HepG2 (cell line): ENCODE data around the gene ZNF749. TPM values are rescaled to one million over a fixed set of nuclear protein-coding genes. Genes with fewer than 3 reads are reported as not detected.

Experiments used
- ATF5 ChIP-seq: sonication (generic); formaldehyde crosslinking; IDR thresholded peaks from 2 replicates; pipeline ENCODE4 v1.4.0; 2020; ENCODE audit warnings: mild to moderate bottlenecking, low read depth, missing genetic modification reagents
- CC2D1A ChIP-seq: sonication (generic); formaldehyde crosslinking; IDR thresholded peaks from 2 replicates; pipeline ENCODE4 v1.8.1; 2023; ENCODE audit warnings: mild to moderate bottlenecking, missing genetic modification reagents
- E2F2 ChIP-seq: sonication (generic); formaldehyde crosslinking; IDR thresholded peaks from 2 replicates; pipeline ENCODE4 v1.4.0; 2020; ENCODE audit warnings: missing genetic modification reagents, borderline replicate concordance
- HINFP ChIP-seq: sonication (generic); formaldehyde crosslinking; IDR thresholded peaks from 2 replicates; pipeline ENCODE4 v1.4.0; 2020; ENCODE audit warnings: low read depth, mild to moderate bottlenecking, missing genetic modification reagents
- HMGXB3 ChIP-seq: sonication (generic); formaldehyde crosslinking; IDR thresholded peaks from 2 replicates; pipeline ENCODE4 v1.4.0; 2020; ENCODE audit warnings: missing genetic modification reagents, borderline replicate concordance
- JUN ChIP-seq: sonication (generic); formaldehyde crosslinking; IDR thresholded peaks from 2 replicates; pipeline ENCODE4 v1.4.0; 2020; ENCODE audit warnings: mild to moderate bottlenecking, missing genetic modification reagents
- LCORL ChIP-seq, 2 experiments: fragments of 450-650 bp in 1 of 2; sonication (generic) in 1 of 2; formaldehyde crosslinking in 1 of 2; IDR thresholded peaks; 2 replicates each; pipeline versions ENCODE4 v1.5.0 to v1.6.1; 2017 to 2020; ENCODE audit warnings: antibody characterized with exemption in 1 of 2, missing genetic modification reagents in 1 of 2
- MTF1 ChIP-seq: sonication (generic); formaldehyde crosslinking; IDR thresholded peaks from 2 replicates; pipeline ENCODE4 v1.5.0; 2020; ENCODE audit warnings: missing genetic modification reagents
- POLR2G ChIP-seq: fragments of 200-400 bp; formaldehyde crosslinking; IDR thresholded peaks from 2 replicates; pipeline ENCODE4 v1.6.1; 2018; ENCODE audit warnings: mild to moderate bottlenecking, low read depth, low read length, moderate library complexity
- SNRNP70 ChIP-seq: fragments of 200-400 bp; formaldehyde crosslinking; IDR thresholded peaks from 2 replicates; pipeline ENCODE4 v1.6.1; 2017; ENCODE audit warnings: mild to moderate bottlenecking, low read depth, low read length, moderate library complexity
- SRY ChIP-seq: sonication (generic); formaldehyde crosslinking; IDR thresholded peaks from 2 replicates; pipeline ENCODE4 v1.8.0; 2022; ENCODE audit warnings: mild to moderate bottlenecking, missing genetic modification reagents
- XRCC5 ChIP-seq: fragments of 200-400 bp; formaldehyde crosslinking; optimal IDR thresholded peaks from 2 replicates; pipeline ENCODE3; 2017; ENCODE audit warnings: mild to moderate bottlenecking, low read length
- ZBTB49 ChIP-seq: sonication (generic); formaldehyde crosslinking; IDR thresholded peaks from 2 replicates; pipeline ENCODE4 v1.4.0; 2020; ENCODE audit warnings: missing genetic modification reagents, borderline replicate concordance
- ZFAT ChIP-seq: sonication (generic); formaldehyde crosslinking; conservative IDR thresholded peaks from 2 replicates; pipeline ENCODE4 v1.8.1; 2023; ENCODE audit warnings: missing genetic modification reagents, inconsistent platforms
- ZNF263 ChIP-seq: sonication (generic); formaldehyde crosslinking; IDR thresholded peaks from 2 replicates; pipeline ENCODE4 v1.4.0; 2020; ENCODE audit warnings: missing genetic modification reagents
- ZNF543 ChIP-seq: sonication (generic); formaldehyde crosslinking; IDR thresholded peaks from 2 replicates; pipeline ENCODE4 v1.4.0; 2020; ENCODE audit warnings: mild to moderate bottlenecking, missing genetic modification reagents
- ZNF597 ChIP-seq: sonication (generic); formaldehyde crosslinking; IDR thresholded peaks from 2 replicates; pipeline ENCODE4 v1.5.0; 2020; ENCODE audit warnings: missing genetic modification reagents
- ZNF773 ChIP-seq: sonication (generic); formaldehyde crosslinking; IDR thresholded peaks from 2 replicates; pipeline ENCODE4 v1.4.0; 2020; ENCODE audit warnings: missing genetic modification reagents, borderline replicate concordance
- polyA plus RNA-seq, 8 experiments: library from polyadenylated mRNA; depleted of rRNA in 3 of 8; stranded (reverse) in 7 of 8; unstranded in 1 of 8; fragments of >200 nt; fragmentation: Illumina TruSeq in 4 of 8; extraction: Trizol in 4 of 8; gene quantifications; 2 replicates each; pipeline versions ENCODE4 v1.2.1 to v1.2.3, GENCODE V29; 2011 to 2016; ENCODE audit warnings: low read depth in 4 of 8, missing spikeins in 1 of 8, mixed read lengths in 1 of 8; ENCODE audit not compliant: insufficient read depth in 1 of 8
- total RNA-seq, 5 experiments: library from RNA; depleted of rRNA; stranded (reverse); fragments of >200 nt; fragmentation: Illumina TruSeq; extraction: Trizol; gene quantifications; 2 replicates each; pipeline ENCODE4 v1.2.3, GENCODE V29; 2016; ENCODE audit warnings: low read depth in 1 of 5

The ZNF749 gene
- total and polyA plus RNA-seq, 2 of the 13 experiments (the other 11 are each of a cell fraction or from before 2014, with no cell fraction given) = 18.9 to 21.0 TPM

- TF ChIP-seq ZBTB49 (no peak), ZNF773 (CRISPR knock-in tag) (no peak), E2F2 (CRISPR knock-in tag) (no peak), POLR2G (no peak), ZNF597 (CRISPR knock-in tag) (no peak), ZNF543 (CRISPR knock-in tag) (peak; percentile 65), ZNF263 (no peak), SRY (no peak), ZFAT (CRISPR knock-in tag) (no peak), MTF1 (CRISPR knock-in tag) (no peak), SNRNP70 (no peak), XRCC5 (no peak), ATF5 (CRISPR knock-in tag) (0 out of 2 replicates have a peak, but pooled peaks have one; percentile 46), LCORL (IDR thresholded peaks at IDR 0.05) (no peak), LCORL (CRISPR knock-in tag; IDR thresholded peaks at IDR 0.05) (no peak), HINFP (no peak), CC2D1A (no peak; the same call in 1 of the 2 replicates), JUN (CRISPR knock-in tag) (no peak), HMGXB3 (CRISPR knock-in tag) (no peak)
Observed at GRCh38 chr19:57434386-57435061, 601 bp upstream of the ZNF749 start (continued).
